Thoracic aorta (tissue), 2 donors: Measurements from ENCODE around the gene SPRYD3. TPM values are rescaled to one million over a fixed set of nuclear protein-coding genes. Genes with fewer than 3 reads are reported as not detected.

Experiments
- ATAC-seq: fragments of 150-250 bp; one replicate; pipeline ENCODE4 v1.8.0; 2017; ENCODE audit warnings: low read depth; ENCODE audit not compliant: insufficient number of reproducible peaks, low FRiP score
- DNase-seq: peaks from one replicate; pipeline ENCODE4 v3.0.0-alpha.2; 2020; ENCODE audit warnings: low spot score
- H3K27ac ChIP-seq, 2 donors: fragments of 200-600 bp; sonication (generic); 1 replicate in 1 of 2; 2 replicates in 1 of 2; pipeline ENCODE4 v1.5.1; 2016; ENCODE audit warnings: mild to moderate bottlenecking in 2 of 2, moderate library complexity in 2 of 2
- H3K27me3 ChIP-seq: fragments of 200-600 bp; sonication (generic); replicated peaks from 2 replicates; pipeline ENCODE4 v1.6.0; 2016; ENCODE audit warnings: mild to moderate bottlenecking; ENCODE audit not compliant: insufficient read depth
- H3K36me3 ChIP-seq: fragments of 200-600 bp; sonication (generic); one replicate; pipeline ENCODE4 v1.5.1; 2016
- H3K4me1 ChIP-seq, 2 donors: fragments of 200-600 bp; sonication (generic); 1 replicate in 1 of 2; 2 replicates in 1 of 2; pipeline versions ENCODE4 v1.5.1 to v1.6.0; 2016; ENCODE audit warnings: low read depth in 2 of 2, mild to moderate bottlenecking in 1 of 2; ENCODE audit not compliant: control insufficient read depth in 1 of 2
- H3K4me3 ChIP-seq: fragments of 200-600 bp; sonication (generic); 2 replicates; pipeline ENCODE4 v1.5.1; 2016; ENCODE audit warnings: mild to moderate bottlenecking
- H3K9me3 ChIP-seq: fragments of 200-600 bp; sonication (generic); 2 replicates; pipeline ENCODE4 v1.5.1; 2016
- CTCF ChIP-seq: fragments of 200-600 bp; sonication (generic); IDR thresholded peaks from one replicate; pipeline ENCODE4 v1.5.1; 2019; ENCODE audit warnings: antibody characterized with exemption
- total RNA-seq, 2 donors: library from RNA; depleted of rRNA; stranded (reverse); fragments of >200 nt; gene quantifications; one replicate each; pipeline versions ENCODE4 v1.1.0 to v1.2.3, GENCODE V29; 2016

SPRYD3 gene
- 10 to 100 TPM; 68.0 to 94.8 TPM for total RNA-seq

GRCh38 chr12:53079226-53080117 is at the start of gene SPRYD3:
Gene SPRYD3 (minus strand): TSS chr12:53079390. CDS start chr12:53079333, 57 bp downstream.
- Histone ChIP-seq H3K4me3 (peak within 1 kb of the TSS; percentile 86), H3K27ac (peak within 1 kb of the TSS; percentile 89 to 92), H3K36me3 (peaks cover 26% of the 10 kb centered on the region), H3K9me3 (no peaks in the 10 kb centered on the region), H3K4me1 (peaks cover 21 to 42% of the 10 kb centered on the region in 2 donors), H3K27me3 (no peaks in the 10 kb centered on the region)
- no peak for TF ChIP-seq CTCF
- DNase-seq (peak; percentile 97), ATAC-seq (peak; percentile 97)

- Histone ChIP-seq H3K27ac (no peak overlapping the region), H3K4me3 (no peak overlapping the region), H3K27me3 (no peaks in the 10 kb centered on the region), H3K9me3 (no peaks in the 10 kb centered on the region), H3K36me3 (no peaks in the 10 kb centered on the region), H3K4me1 (peaks cover 0 to 8% of the 10 kb centered on the region in 2 donors)
- ATAC-seq (no peak), DNase-seq (no peak)
- TF ChIP-seq CTCF: no peak
Observed at GRCh38 chr12:53127169-53127568, 48.0 kb upstream of the SPRYD3 start.

GRCh38 chr12:53124352-53124723 is 45.1 kb upstream of the SPRYD3 start:
- Histone ChIP-seq H3K9me3 (no peaks in the 10 kb centered on the region), H3K27ac (no peak overlapping the region), H3K36me3 (no peaks in the 10 kb centered on the region), H3K4me3 (no peak overlapping the region), H3K27me3 (no peaks in the 10 kb centered on the region), H3K4me1 (no peaks in the 10 kb centered on the region)
- DNase-seq (no peak), ATAC-seq (no peak)
- no peak for TF ChIP-seq CTCF

GRCh38 chr12:53123578-53124351 is 44.6 kb upstream of the SPRYD3 start:
- Histone ChIP-seq H3K4me1 (no peaks in the 10 kb centered on the region), H3K27me3 (no peaks in the 10 kb centered on the region), H3K36me3 (no peaks in the 10 kb centered on the region), H3K4me3 (no peak overlapping the region), H3K27ac (no peak overlapping the region), H3K9me3 (no peaks in the 10 kb centered on the region)
- no peak for ATAC-seq
- no peak for DNase-seq
- no peak for TF ChIP-seq CTCF

GRCh38 chr12:53122961-53123468 is 43.8 kb upstream of the SPRYD3 start:
- ATAC-seq: no peak
- TF ChIP-seq CTCF: no peak
- no peak overlapping the region for H3K27ac ChIP-seq
- no peak overlapping the region for H3K4me3 ChIP-seq
- H3K4me1 ChIP-seq: no peaks in the 10 kb centered on the region
- H3K27me3 ChIP-seq: no peaks in the 10 kb centered on the region
- DNase-seq: no peak
- H3K9me3 ChIP-seq: no peaks in the 10 kb centered on the region
- H3K36me3 ChIP-seq: no peaks in the 10 kb centered on the region
